Fibroblast of the aortic adventitia (primary cell): ENCODE results near the gene STARD5. TPM values are rescaled to one million over a fixed set of nuclear protein-coding genes. Genes with fewer than 3 reads are reported as not detected.
A peak's percentile ranks its signal among the peaks of the same experiment; 100 is the strongest.

Experiments
- DNase-seq: peaks from one replicate; pipeline ENCODE4 v3.0.0-alpha.2; 2010; ENCODE audit warnings: low read depth
- H3K4me3 ChIP-seq: 2 replicates; pipeline ENCODE4 v1.5.1; 2011; ENCODE audit warnings: low read depth, mild to moderate bottlenecking, control low read depth, low read length, moderate library complexity
- total RNA-seq: library from RNA; depleted of rRNA; stranded (reverse); fragments of >200 nt; gene quantifications from 2 replicates; pipeline ENCODE4 v1.2.3, GENCODE V29; 2012; ENCODE audit warnings: low replicate concordance
- TF ChIP-seq, protein P1 (sequence below): IDR thresholded peaks from 2 replicates; pipeline ENCODE4 v1.5.1; 2011; ENCODE audit warnings: mild to moderate bottlenecking, low read length, control low read depth, inconsistent platforms; ENCODE audit not compliant: insufficient read depth

STARD5 gene
- total RNA-seq, 1 donor, result 6.1 TPM

DNA sequence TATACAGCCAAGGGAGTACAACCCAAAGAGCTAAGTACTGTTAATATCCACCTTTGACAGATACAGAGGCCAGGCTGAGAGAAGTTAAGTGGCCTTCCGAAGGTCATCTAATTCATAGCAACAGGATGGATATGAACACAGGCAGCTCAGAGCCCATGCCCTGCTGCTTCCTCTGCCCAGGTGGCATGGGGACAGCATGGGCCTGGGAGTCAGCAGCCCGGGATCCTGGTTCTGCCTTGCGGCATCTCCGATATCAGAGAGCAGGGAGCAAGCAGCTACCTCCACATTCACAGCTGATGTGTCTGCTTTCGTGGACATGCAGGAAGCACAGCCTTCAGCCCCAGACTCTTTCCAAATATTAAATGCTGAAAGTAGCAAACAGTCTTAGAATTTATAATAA, 55.6 kb downstream of the STARD5 start:
- H3K4me3 ChIP-seq, result no peak overlapping the region
- TF ChIP-seq, protein P1, sequence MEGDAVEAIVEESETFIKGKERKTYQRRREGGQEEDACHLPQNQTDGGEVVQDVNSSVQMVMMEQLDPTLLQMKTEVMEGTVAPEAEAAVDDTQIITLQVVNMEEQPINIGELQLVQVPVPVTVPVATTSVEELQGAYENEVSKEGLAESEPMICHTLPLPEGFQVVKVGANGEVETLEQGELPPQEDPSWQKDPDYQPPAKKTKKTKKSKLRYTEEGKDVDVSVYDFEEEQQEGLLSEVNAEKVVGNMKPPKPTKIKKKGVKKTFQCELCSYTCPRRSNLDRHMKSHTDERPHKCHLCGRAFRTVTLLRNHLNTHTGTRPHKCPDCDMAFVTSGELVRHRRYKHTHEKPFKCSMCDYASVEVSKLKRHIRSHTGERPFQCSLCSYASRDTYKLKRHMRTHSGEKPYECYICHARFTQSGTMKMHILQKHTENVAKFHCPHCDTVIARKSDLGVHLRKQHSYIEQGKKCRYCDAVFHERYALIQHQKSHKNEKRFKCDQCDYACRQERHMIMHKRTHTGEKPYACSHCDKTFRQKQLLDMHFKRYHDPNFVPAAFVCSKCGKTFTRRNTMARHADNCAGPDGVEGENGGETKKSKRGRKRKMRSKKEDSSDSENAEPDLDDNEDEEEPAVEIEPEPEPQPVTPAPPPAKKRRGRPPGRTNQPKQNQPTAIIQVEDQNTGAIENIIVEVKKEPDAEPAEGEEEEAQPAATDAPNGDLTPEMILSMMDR, result no peak
- DNase-seq, result no peak

GRCh38 chr15:81265944-81266775, 57.8 kb downstream of the STARD5 start:
- peak; percentile 82 for DNase-seq
- TF ChIP-seq, protein P1, result peak; percentile 95
- no peak overlapping the region for H3K4me3 ChIP-seq

DNA sequence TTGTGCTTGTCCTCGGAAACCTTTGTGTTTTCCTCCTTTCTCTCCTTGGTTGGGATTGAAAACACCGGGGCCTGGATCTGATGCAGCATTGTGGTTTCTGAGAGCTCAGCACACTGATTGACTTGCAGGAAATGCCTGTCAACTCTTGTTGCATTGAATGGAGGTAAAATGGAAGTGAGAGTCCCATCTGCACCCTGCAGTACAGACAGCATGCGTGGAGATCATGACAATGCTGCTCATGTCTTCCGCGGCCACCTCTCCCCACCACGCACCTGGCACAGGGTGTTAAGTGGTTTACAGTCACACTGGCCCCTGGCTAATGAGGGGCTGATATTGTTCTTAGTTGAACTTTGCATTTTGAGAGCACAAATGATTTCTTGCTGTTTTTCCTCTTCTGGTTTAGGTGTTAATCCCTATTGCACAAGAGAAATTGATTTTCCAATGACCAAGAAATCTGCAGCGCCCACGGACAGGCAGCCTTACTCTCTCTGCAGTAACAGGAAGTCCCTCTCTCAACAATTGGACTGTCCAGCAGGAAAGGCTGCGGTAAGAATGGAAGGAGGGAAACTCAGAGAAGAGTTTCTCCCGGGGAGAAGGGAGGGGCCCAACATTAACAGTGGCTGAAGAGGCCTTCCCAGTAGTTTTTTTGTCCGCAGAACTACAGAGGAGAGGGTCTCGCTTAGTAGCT, 58.5 kb downstream of the STARD5 start:
- no peak for DNase-seq
- TF ChIP-seq, protein P1, result no peak
- H3K4me3 ChIP-seq, result no peak overlapping the region

GRCh38 chr15:81264072-81264857, 59.7 kb downstream of the STARD5 start:
- DNase-seq, result no peak
- H3K4me3 ChIP-seq, result no peak overlapping the region
- TF ChIP-seq, protein P1, result no peak

- TF ChIP-seq, protein P1, result no peak
- no peak overlapping the region for H3K4me3 ChIP-seq
- no peak for DNase-seq
Measured at GRCh38 chr15:81263477-81263876, 60.5 kb downstream of the STARD5 start.

DNA sequence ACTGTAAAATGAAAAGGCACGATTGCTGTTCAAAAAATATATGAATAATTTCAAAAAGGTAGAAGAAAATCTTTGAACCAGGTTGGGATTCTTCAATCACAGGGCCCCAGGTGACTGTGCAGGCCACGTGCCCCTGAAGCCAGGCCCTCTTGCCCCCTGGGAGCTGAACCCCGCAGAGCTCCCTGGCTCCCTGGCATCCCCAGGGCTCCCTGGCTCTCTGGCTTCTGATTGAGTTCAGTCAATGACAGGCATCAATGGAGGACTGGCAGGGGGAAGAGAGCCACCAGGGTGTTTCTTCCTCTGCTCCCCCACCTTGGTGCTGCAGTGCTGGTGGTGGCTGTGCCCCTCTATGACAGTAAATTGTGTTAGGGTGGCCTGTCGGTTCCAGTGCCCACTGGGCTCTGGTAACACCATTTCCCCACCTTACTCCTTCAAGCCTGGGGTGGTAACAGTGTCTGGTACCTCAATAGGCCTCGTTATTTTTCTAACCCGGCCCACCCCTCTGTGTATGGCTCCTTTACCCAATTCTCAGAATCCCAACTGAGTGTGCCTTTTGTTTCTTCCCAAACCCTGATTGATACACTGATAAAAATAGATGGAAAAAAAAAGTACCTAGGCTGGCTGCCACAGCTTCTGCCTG, 62.6 kb downstream of the STARD5 start:
- TF ChIP-seq, protein P1, result no peak
- DNase-seq, result no peak
- H3K4me3 ChIP-seq, result no peak overlapping the region
